SK-N-SH treated with all-trans-retinoic acid at 6 μM for 48 hours (cell line): ENCODE results near the gene FCHO2.

Source experiments
- CSDC2 ChIP-seq: fragments of 250-450 bp; sonication (Bioruptor Pico); IDR thresholded peaks from 2 replicates; pipeline ENCODE4 v1.5.0; 2020; ENCODE audit warnings: mild to moderate bottlenecking, moderate library complexity
- TF ChIP-seq, protein P1 (sequence below): fragments of 250-450 bp; sonication (Bioruptor Pico); IDR thresholded peaks from 2 replicates; pipeline ENCODE4 v1.8.0; 2020; ENCODE audit warnings: mild to moderate bottlenecking, moderate library complexity, borderline replicate concordance

GRCh38 chr5:73027816-73028215 is 72.0 kb downstream of the FCHO2 start:
- no peak for TF ChIP-seq CSDC2 (CRISPR knock-in tag)
- TF ChIP-seq, protein P1, sequence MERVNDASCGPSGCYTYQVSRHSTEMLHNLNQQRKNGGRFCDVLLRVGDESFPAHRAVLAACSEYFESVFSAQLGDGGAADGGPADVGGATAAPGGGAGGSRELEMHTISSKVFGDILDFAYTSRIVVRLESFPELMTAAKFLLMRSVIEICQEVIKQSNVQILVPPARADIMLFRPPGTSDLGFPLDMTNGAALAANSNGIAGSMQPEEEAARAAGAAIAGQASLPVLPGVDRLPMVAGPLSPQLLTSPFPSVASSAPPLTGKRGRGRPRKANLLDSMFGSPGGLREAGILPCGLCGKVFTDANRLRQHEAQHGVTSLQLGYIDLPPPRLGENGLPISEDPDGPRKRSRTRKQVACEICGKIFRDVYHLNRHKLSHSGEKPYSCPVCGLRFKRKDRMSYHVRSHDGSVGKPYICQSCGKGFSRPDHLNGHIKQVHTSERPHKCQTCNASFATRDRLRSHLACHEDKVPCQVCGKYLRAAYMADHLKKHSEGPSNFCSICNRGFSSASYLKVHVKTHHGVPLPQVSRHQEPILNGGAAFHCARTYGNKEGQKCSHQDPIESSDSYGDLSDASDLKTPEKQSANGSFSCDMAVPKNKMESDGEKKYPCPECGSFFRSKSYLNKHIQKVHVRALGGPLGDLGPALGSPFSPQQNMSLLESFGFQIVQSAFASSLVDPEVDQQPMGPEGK: no peak
